ENCODE results near the gene WWOX. TPM values are rescaled to one million over a fixed set of nuclear protein-coding genes. Genes with fewer than 3 reads are reported as not detected.

The WWOX gene
- total and polyA plus RNA-seq, 2 of the 8 experiments (the other 6 are each of a cell fraction or from before 2014, with no cell fraction given) = 5.4 to 16.7 TPM

- TF ChIP-seq NANOG (IDR thresholded peaks at IDR 0.05; ENCODE audit: insufficient read depth, low read depth, low read length, poor library complexity, severe bottlenecking) (no peak), TBP (IDR thresholded peaks at IDR 0.05; ENCODE audit: low read depth, low read length) (no peak)
Measured at GRCh38 chr16:78102122-78102660, 2.7 kb downstream of the WWOX start (continued).

All from H1 (cell line).